Measurements from ENCODE around the gene NOD2.

Gene NOD2

DNA sequence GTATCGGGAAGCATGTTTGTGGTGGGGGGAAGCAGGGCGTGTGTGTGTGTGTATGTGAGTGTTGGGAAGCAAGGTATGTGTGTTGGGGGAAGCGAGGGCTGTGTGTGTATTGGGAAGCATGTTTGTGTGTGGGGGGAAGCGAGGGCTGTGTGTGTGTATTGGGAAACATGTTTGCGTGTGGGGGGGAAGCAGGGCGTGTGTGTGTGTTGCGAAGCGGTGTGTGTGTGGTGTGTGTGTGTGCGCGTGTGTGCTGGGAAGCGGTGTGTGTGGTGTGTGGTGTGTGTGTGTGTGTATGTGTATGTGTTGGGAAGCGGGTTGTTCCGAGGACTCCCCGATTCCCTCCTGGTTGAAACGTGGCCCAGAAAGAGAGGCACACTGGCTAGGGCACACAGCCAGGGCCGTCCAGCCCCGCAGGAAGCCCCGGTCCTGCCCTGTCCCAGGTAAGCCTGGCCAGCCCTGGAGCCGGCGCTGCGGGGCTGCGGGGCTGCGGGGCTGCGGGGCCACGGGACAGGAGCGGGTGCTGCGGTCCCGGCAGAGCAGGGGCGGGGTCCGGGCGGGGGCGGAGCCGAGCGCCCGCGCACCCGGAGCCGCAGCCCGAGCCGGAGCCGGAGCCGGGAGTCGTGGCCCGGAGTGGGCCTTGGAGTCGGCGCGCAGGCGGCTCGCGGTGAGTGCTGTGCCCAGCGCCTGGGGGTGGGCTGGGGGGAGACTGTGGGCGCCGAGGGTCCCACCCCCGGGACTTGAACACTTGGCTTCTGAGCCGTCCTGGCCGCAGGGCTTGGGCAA is at the start of gene NOD2:
Gene NOD2 (plus strand): TSS at position 608 of the 783 bp plus-strand sequence. CDS start 5,890 bp downstream, outside the sequence.
- no peak for DNase-seq

GRCh38 chr16:50644245-50644644 is 49.2 kb upstream of the NOD2 start:
- no peak for DNase-seq

- no peak for DNase-seq
Observed at GRCh38 chr16:50644729-50645128, 48.7 kb upstream of the NOD2 start.

DNA sequence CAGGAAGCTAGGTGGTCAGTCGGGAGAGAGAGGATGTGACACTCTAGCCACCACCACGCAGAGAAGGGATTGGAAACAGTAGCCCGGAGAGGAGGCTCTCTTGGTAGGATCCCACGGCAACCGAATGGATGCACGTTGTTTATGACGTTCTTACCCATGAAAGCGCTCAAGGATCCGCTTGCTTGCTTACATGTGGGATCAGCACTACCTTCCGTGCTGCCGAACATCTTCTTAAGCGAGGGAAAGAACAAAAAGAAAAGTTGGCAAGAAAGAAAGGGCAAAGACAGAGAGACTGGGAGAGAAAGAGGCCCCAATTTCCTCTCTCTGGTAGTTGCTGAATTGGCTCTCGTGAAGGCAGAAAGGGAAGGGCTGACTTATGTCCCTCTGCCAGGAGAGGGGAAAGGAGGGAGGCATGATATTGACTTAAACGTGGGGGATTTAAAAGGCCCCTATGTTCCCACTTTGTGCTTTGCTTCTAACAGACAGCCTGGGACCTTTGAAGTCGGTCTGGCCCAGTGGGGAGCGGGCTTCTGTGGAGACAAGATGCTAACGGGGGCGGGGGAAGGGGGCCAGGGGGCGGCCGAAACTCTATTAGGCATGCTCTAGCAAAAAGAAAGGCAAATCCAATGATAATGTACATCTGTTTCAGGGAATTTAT is 47.7 kb upstream of the NOD2 start:
- DNase-seq = no peak

GRCh38 chr16:50646345-50646744 is 47.1 kb upstream of the NOD2 start:
- no peak for DNase-seq

GRCh38 chr16:50651835-50652438 is 41.5 kb upstream of the NOD2 start:
- no peak for DNase-seq

- no peak for DNase-seq
Observed at GRCh38 chr16:50652836-50653425, 40.5 kb upstream of the NOD2 start.

DNA sequence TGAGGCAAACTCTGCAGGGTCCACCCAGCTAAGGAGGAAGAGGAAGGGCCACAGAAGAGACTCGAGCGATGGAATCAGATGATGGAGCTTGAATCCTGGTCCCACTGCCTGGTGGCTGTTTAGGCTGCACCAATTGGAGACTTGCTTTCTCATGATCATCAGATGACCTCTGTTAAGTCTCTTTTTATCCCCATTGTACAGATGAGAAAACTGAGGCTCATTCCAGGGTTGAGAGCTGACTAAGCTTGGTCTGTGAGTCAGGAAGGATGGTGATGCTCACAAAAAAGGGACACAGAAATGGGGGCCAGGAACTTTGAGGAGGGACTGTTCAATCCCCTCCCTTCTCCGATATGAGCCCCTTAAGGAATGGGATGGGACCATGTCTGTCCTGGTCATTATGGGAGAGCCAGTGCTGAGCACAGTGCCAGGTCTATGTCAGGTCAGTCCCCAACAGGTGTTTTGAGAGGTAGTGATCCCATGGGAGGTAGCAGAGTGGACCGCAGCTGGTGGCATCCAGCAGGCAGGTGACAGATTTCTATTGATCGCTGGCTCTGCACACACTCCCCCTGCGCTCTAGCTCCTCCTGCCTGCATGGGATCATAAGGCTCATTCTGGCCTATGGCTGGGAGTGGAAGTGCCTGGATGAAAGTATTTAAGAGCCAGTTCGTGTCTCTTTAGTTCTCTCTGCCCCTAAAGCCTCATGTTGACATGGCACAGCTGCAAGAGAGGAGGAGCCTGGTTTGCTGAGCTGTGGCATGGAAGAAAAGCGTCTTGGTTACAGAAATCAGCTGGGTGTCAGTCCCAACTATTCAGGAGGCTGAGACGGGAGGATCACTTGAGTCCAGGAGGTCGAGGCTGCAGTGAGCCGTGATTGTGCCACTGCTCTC is 39.5 kb upstream of the NOD2 start:
- DNase-seq = peak; percentile 16

DNA sequence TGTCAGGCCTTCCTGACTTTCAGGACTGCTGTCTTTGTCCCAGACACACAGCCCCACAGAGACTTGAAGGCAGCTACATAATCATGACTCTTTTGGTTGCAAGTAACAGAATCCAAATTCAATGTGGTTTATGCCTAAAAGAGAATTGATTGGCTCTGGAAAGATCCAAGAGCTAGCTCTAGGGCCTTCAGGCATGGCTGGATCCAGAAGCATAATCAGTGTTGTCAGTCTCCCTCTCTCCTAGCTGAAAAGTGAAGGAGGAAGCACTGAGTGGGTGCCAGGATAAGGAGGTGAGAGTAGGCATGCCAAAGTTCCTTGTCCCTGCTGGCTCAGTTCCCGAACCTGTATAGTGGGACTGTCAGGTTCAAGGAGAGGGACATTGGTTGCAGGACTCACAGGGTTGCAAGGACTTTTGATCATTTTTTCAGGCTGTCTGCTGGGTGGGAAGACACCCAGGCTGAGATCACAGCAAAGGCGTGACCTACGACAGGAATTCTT is 37.8 kb upstream of the NOD2 start:
- no peak for DNase-seq

DNA sequence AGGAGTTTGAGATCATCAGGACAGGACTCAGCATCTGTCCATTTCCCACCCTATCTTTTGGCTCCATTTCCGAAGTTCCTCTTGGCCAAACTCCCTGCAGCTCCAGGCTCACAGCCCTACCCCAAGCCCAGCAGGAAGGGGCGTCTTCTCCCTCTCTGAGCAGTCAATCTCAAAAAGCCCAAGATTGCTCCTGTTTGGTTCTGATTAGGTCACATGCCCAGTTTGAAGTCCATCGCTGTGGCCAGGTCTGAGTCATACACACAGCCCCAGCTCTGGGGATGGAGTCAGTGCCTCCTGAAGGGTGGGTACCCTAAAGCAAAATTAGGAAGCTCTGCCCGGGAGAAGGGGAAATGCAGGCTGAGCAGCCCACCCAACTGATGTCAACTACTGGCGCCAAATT is 36.2 kb upstream of the NOD2 start:
- no peak for DNase-seq

DNA sequence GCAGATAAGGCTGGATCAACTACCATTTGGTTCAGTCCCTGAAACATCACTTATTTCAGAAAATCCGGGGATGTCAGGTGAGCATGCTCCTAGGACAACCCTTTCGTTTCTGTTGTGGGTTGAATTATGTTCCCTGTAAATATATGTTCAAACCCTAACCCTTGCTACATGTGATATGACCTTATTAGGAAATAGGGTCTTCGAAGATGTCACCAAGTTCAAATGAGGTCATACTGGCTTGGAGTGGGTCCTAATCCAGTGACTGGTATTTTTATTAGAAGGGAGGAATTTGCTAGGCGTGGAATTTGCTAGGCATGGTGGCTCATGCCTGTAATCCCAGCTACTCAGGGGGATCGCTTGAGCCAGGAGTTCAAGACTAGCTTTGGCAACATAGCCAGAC is 33.6 kb upstream of the NOD2 start:
- no peak for DNase-seq

- no peak for DNase-seq
Observed at GRCh38 chr16:50662306-50662940, 31.0 kb upstream of the NOD2 start.

DNA sequence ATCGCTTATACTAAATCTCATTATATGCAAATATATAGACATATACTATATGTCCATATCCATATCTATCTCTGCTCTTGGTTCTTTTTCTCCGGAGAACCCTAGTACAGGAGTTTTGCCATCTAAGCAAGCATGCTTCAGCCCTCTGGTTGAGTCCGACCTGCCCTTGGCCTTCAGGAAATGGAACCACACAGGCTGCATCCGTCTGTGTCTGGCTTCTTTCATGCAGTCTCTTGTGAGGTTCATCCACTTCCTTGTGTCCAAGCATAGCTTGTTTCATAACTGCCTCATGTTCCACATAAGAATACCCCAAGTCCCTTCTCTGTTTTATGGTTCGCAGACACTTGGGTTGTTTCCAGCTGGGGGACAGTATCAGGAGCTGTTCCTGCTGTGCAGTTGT is 29.1 kb upstream of the NOD2 start:
- no peak for DNase-seq

DNA sequence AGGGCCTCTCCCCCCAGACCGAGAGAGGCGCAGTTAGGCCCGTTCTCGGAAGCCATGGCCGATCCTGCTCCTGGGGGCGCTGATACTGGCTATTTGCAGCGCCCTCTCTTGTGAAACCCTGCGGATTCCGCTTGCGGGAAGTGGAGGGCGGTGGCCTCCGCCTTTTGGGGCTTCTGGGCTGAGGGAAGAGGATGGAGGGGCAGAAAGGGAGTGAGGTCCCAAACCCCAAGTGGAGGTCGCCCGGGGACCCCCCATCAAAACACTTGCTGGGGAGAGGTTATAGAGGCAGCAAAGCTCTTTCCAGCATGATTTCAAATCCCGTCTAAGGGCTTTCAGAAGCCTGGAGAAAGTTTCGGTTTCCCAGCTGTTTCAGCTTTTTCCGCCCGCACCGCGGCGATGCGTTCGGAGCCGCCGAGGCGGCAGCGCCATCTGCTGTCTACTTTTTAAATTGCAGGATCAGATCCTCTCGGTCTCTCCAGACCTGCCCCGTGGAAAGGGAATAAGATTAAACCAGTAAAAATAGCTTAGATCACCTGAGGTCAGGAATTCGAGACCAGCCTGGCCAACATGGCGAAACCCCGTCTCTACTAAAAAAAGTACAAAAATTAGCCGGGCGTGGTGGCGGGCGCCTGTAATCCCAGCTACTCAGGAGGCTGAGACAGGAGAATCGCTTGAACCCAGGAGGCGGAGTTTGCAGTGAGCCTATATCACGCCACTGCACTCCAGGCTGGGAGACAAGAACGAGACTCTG is 28.1 kb upstream of the NOD2 start:
- DNase-seq = peak; percentile 34

DNA sequence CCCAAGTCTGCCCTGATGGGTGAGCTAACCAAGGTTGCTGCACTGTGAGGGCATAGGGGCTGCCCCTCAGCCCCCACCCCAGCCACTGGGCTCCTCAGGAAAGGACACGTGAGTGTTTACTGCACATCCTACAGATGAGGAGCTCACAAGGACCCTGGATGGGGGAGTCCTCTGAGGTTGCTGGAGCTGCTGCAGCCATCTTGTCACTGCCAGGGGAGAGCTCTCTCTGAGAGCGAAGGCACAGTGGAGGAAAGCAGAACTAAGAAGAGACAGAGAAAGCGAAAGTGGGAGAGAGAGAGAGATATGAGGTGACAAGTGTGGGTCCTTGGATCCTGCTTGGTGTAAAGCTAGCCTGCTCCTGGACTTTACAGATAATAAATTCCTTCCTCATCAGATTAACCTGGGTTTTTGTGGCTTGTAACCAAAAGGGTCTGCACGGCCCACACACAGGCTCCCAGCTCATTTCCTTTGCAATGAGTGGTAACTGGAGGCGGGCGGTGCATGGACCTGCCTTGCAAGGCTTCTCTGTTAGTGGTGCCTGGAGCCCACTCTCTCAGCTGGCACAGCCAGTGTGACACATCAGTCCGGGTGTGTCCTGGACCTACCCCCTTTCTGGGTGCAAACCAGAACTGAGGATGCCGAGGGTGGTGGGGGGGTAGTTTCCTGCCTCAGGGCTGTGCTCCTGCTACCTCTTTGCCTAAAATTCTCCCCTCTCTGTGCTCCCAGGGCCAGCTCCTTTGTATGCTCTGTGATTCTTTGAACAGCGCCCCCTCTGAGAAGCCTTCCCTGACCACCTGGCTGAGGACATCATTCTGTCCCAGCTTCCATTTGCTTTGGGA is 26.5 kb upstream of the NOD2 start:
- DNase-seq = no peak

DNA sequence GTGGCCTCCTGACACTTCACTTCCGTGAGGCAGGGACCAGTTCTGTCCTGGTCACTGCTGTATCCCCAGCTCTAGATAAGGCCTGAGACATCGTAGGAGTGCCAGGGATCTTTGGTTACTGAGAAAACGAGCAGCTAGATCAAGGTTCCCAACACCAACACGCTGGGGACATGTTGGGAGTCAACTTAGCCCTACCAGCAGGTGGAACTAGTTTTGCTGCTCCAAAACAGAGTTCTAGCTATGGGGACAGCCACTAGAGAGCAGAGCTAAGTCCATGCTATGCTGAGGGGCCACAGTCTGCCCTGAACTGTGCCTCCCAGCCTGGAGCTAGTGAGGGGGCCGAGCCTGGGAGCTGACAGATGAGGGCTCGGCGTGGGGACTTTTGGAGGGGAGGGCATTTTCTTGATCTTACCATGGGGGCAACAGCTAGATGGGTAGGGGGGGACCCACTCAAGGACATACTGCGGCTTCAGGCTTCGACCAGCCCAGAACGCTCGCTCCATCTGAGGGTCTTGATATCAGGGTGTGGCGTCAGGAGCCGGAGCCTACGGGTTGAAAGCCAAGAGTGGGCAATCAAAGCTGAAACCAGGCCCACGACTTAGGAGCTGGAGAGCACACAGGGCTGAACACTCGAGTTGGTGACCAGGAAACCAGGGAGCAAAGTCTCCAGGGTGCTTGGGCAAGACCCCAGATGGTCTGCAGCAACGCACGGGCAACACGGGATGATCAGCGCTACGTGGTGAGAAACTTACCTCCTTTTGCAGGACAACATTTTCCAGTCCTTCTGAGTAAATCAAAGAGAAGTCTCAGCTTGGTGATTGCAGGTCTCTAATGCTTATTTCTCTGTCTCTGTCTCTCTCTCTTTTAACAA is 25.7 kb upstream of the NOD2 start:
- DNase-seq = no peak

GRCh38 chr16:50668368-50669008 is 24.9 kb upstream of the NOD2 start:
- DNase-seq = no peak

- DNase-seq = no peak
Observed at GRCh38 chr16:50669741-50670140, 23.7 kb upstream of the NOD2 start.

- no peak for DNase-seq
Observed at GRCh38 chr16:50670476-50670875, 22.9 kb upstream of the NOD2 start.

All from NCI-H1092 treated with DMSO at 0.1 percent for 48 hours (cell line).